Measurements from ENCODE around the gene COBL.
A peak's percentile ranks its signal among the peaks of the same experiment; 100 is the strongest.
"Not testable (repeated sequence)": the region's sequence is repeated elsewhere in the genome, so short reads cannot be mapped to it uniquely, and the experiment has no call there.

Gene COBL

GRCh38 chr7:50990214-50990613, 326.4 kb downstream of the COBL start:
- not testable (repeated sequence) for DNase-seq (ENCODE audit: low spot score)

DNA sequence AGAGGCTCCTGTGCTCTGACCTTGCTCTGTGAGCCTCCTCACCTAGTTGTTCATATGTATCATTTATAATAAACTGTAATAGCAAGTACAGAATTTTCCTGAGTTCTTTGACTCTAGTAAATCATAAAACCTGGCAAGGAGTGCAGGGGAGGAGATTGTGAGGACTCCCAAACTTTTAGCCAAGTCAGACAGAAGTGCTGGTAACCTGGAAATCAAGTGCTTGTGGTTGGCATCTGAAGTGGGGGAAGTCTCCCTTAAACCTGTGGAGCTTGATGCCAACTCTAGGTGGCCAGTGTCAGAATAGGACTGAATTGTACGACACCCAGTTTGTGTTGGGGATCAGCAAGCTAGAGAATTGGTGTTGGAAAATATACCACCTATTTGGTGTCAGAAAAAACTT, 327.6 kb downstream of the COBL start:
- DNase-seq (ENCODE audit: low spot score): no peak

- DNase-seq (ENCODE audit: low spot score): no peak
Measured at GRCh38 chr7:50988465-50988864, 328.1 kb downstream of the COBL start.

- no peak for DNase-seq (ENCODE audit: low spot score)
Measured at GRCh38 chr7:50985096-50985495, 331.5 kb downstream of the COBL start.

GRCh38 chr7:50983850-50984249, 332.8 kb downstream of the COBL start:
- DNase-seq (ENCODE audit: low spot score): no peak

DNA sequence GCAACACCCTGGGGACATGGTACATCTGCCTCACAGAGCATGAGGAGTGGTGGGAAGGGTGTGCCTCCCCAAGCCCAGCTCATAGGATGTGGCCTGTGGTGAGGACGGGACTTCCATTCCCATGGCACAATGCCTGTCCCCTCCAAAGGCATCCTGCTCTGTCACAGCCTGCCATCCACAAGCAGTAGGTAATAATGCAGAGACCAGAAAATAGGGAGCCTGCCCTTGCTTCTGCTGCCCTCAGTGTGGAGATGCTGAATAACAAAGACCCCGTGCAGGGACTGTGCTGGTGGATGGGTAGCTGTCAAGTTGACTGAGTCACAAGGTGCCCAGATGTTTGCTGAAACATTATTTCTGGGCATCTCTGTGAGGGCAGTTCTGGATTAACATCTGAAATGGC, 334.0 kb downstream of the COBL start:
- DNase-seq (ENCODE audit: low spot score): peak; percentile 18

DNA sequence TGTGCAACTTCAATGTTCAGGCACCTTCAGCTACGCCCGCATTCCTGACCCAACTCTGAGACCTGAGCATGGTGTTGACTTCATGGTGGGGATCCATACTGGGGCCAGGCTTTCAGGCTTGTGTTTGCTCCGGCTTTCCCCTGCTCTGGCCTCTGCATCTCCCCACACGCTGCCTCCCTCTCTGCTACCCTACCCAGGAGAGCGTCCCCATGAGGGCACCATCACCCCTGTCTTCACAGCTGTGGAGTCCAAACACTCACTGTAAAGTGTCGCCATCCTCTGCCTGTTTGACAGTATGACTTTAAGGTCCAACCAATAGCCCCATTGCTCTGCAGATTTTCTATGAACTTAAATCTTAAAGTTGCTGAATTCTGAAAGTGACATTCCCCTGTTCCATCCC, 334.9 kb downstream of the COBL start:
- no peak for DNase-seq (ENCODE audit: low spot score)

- DNase-seq (ENCODE audit: low spot score): no peak
Measured at GRCh38 chr7:50980411-50980810, 336.2 kb downstream of the COBL start.

- DNase-seq (ENCODE audit: low spot score): peak; percentile 5
Measured at GRCh38 chr7:50978633-50979215, 337.9 kb downstream of the COBL start.

DNA sequence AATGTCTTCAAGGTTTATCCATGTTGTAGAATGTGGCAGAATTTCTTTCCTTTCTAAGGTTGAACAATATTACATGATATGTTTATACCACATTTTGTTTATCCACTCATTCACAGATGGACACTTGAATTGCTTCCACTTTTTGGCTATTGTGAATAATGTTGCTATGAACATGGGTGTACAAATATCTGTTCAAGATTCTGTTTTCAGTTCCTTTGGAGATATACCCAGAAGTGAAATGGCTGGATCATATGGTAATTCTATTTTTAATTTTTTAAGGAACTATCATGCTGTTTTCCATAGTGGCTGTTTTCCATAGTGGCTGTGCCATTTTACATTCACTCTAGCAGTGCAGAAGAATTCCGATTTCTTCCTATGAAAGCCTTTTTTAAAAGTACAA, 339.2 kb downstream of the COBL start:
- DNase-seq (ENCODE audit: low spot score): no peak

DNA sequence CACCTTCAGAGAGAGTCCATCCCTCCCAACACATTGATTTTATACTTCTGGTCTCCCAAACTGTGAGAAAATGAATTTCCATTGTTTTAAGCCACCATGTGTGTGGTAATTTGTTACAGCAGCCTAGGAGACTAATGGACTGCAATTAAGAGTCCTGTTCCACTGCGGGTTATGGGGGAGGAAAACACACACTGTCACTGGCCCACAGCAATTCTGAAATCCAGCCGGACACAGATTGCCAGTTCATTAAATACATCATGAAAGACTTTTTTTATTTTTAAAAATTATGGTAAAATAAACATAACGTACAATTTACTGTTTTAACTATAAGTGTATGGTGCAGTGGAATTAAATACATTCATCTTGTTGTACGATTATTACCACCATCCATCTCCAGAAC, 340.5 kb downstream of the COBL start:
- DNase-seq (ENCODE audit: low spot score): no peak

- no peak for DNase-seq (ENCODE audit: low spot score)
Measured at GRCh38 chr7:50974240-50974639, 342.4 kb downstream of the COBL start.

- no peak for DNase-seq (ENCODE audit: low spot score)
Measured at GRCh38 chr7:50973814-50974213, 342.8 kb downstream of the COBL start.

DNA sequence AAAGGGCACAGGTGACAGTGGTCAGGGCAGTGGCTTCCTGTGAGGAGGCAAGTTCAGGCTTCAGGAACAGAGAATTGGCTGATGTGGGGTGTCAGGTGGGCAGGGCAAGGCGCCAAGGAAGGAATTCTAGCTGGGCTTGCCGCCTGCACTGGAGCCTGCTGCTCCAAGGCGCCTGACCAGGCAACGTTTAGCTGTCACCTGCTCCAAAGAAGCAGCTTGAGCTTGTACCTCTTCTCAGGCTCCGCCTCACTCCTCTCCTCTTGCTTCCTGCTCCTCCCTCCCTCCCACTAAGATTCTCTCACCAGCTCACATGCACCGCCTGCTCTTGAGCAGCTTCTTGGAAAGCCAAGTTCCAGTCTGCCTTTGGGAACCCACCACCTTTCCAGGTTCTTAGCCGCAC, 346.5 kb downstream of the COBL start:
- DNase-seq (ENCODE audit: low spot score): peak; percentile 22
